T-helper 1 cell treated with Interleukin-12 subunit alpha and Interleukin-12 subunit beta and Interleukin-4 antibody, amounts not matched to agents 30 ng/mL and 1 ng/mL, for 36 hours (primary cell): ENCODE data around the gene RNH1. TPM values are rescaled to one million over a fixed set of nuclear protein-coding genes. Genes with fewer than 3 reads are reported as not detected.

Source experiments
- intact Hi-C: fragments of 100-400 bp; cut with micrococcal nuclease; formaldehyde crosslinking; loops from one replicate; pipeline ENCODE4 v1.15.1; 2024
- total RNA-seq: library from RNA; stranded (reverse); gene quantifications from 2 replicates; pipeline ENCODE4 v1.2.3, GENCODE V29; 2022

RNH1 gene
- total RNA-seq, 1 donor from 2014 or later, result 89.8 TPM

- intact Hi-C loops, result loop anchor here (1.0 to 5.0 kb wide), 2 partner anchors 38 to 184 kb away; partner anchors contain the start of gene PHRF1
Observed at GRCh38 chr11:537622-538430, 30.8 kb upstream of the RNH1 start.

- intact Hi-C loops, result loop anchor here (1.0 to 5.0 kb wide), 2 partner anchors 39 to 185 kb away; partner anchors contain the start of gene PHRF1
Observed at GRCh38 chr11:536841-537621, 30.0 kb upstream of the RNH1 start, which contains the start of gene LRRC56. Gene LRRC56, plus strand, starts transcription at chr11:537527. Its CDS starts 3,158 bp downstream, at chr11:540685.

GRCh38 chr11:535519-536454, 28.7 kb upstream of the RNH1 start, which contains the start of gene HRAS:
Gene HRAS, minus strand, starts transcription at chr11:535576.
- intact Hi-C loops, result loop anchor here (1.0 to 5.0 kb wide), 8 partner anchors 17 to 261 kb away; partner anchors contain the start of genes DEAF1, LMNTD2, RASSF7 and RNH1

- intact Hi-C loops, result loop anchor here (1.0 to 5.0 kb wide), 8 partner anchors 16 to 262 kb away; partner anchors contain the start of genes DEAF1, LMNTD2, RASSF7 and RNH1
Observed at GRCh38 chr11:535210-535518, 28.1 kb upstream of the RNH1 start.

- intact Hi-C loops, result loop anchor here (1.0 to 5.0 kb wide), 8 partner anchors 16 to 262 kb away; partner anchors contain the start of genes DEAF1, LMNTD2, RASSF7 and RNH1
Observed at GRCh38 chr11:534396-535209, 27.6 kb upstream of the RNH1 start.

GRCh38 chr11:533586-534395, 26.7 kb upstream of the RNH1 start:
- intact Hi-C loops, result loop anchor here (2.0 kb wide), 2 partner anchors 15 to 263 kb away; no protein-coding TSS in a partner anchor

GRCh38 chr11:532986-533585, 26.0 kb upstream of the RNH1 start:
- intact Hi-C loops, result no loop called here

GRCh38 chr11:532527-532985, 25.5 kb upstream of the RNH1 start:
- intact Hi-C loops, result no loop called here

- intact Hi-C loops, result no loop called here
Observed at GRCh38 chr11:531919-532526, 25.0 kb upstream of the RNH1 start.

GRCh38 chr11:530960-531831, 24.2 kb upstream of the RNH1 start:
- intact Hi-C loops, result no loop called here

- intact Hi-C loops, result no loop called here
Observed at GRCh38 chr11:529728-530411, 22.8 kb upstream of the RNH1 start.

- intact Hi-C loops, result no loop called here
Observed at GRCh38 chr11:528815-529727, 22.0 kb upstream of the RNH1 start.

- intact Hi-C loops, result no loop called here
Observed at GRCh38 chr11:528166-528814, 21.2 kb upstream of the RNH1 start.

- intact Hi-C loops, result no loop called here
Observed at GRCh38 chr11:526192-526591, 19.1 kb upstream of the RNH1 start.

- intact Hi-C loops, result no loop called here
Observed at GRCh38 chr11:521177-521688, 14.2 kb upstream of the RNH1 start.
